CD14-positive monocyte (primary cell): ENCODE data around the gene ANKRD13B. TPM values are rescaled to one million over a fixed set of nuclear protein-coding genes. Genes with fewer than 3 reads are reported as not detected.
A peak's percentile ranks its signal among the peaks of the same experiment; 100 is the strongest.

ENCODE experiments used
- DNase-seq, 3 donors: peaks; one replicate each; pipeline ENCODE4 v3.0.0-alpha.2; 2011 to 2022
- H2AFZ ChIP-seq: 2 replicates; pipeline ENCODE4 v1.6.0; 2012; ENCODE audit warnings: mild to moderate bottlenecking, low read depth, low read length, inconsistent platforms; ENCODE audit not compliant: insufficient read depth, poor library complexity, severe bottlenecking
- H3K27ac ChIP-seq, 2 donors: 1 replicate in 1 of 2; 2 replicates in 1 of 2; pipeline ENCODE4 v1.5.1; 2012 to 2013; ENCODE audit warnings: low read length in 2 of 2, control low read depth in 1 of 2, inconsistent platforms in 1 of 2, low read depth in 1 of 2, mild to moderate bottlenecking in 1 of 2
- H3K27me3 ChIP-seq, 2 donors: one replicate each; pipeline versions ENCODE4 v1.6.0 to v1.6.1; 2011 to 2013; ENCODE audit warnings: low read length in 2 of 2; ENCODE audit not compliant: control insufficient read depth in 2 of 2, insufficient read depth in 2 of 2
- H3K36me3 ChIP-seq, 2 donors: replicated peaks in 1 of 2; 1 replicate in 1 of 2; 2 replicates in 1 of 2; pipeline versions ENCODE4 v1.5.1 to v1.6.1; 2012 to 2013; ENCODE audit warnings: low read length in 2 of 2, control low read depth in 1 of 2, inconsistent platforms in 1 of 2, mild to moderate bottlenecking in 1 of 2; ENCODE audit not compliant: insufficient read depth in 2 of 2, control insufficient read depth in 1 of 2
- H3K4me1 ChIP-seq, 2 donors: 1 replicate in 1 of 2; 2 replicates in 1 of 2; pipeline versions ENCODE4 v1.5.1 to v1.6.1; 2012 to 2013; ENCODE audit warnings: low read length in 2 of 2, control low read depth in 1 of 2, inconsistent platforms in 1 of 2, mild to moderate bottlenecking in 1 of 2, moderate library complexity in 1 of 2; ENCODE audit not compliant: insufficient read depth in 2 of 2, control insufficient read depth in 1 of 2
- H3K4me2 ChIP-seq: replicated peaks from 2 replicates; pipeline ENCODE3; 2012; ENCODE audit warnings: low read length, moderate library complexity, mild to moderate bottlenecking; ENCODE audit not compliant: poor library complexity, severe bottlenecking; ENCODE audit errors: extremely low read depth
- H3K4me3 ChIP-seq, 3 experiments: fragments of 200-600 bp in 1 of 3; sonication (generic) in 1 of 3; replicated peaks in 1 of 3; 1 replicate in 2 of 3; 2 replicates in 1 of 3; pipeline ENCODE4 v1.5.1; 2011 to 2013; ENCODE audit warnings: low read length in 3 of 3, mild to moderate bottlenecking in 3 of 3, control low read depth in 2 of 3, low read depth in 2 of 3, inconsistent platforms in 1 of 3, moderate library complexity in 1 of 3
- H3K79me2 ChIP-seq: 2 replicates; pipeline ENCODE4 v1.6.0; 2012; ENCODE audit warnings: mild to moderate bottlenecking, control low read depth, inconsistent platforms, low read length, moderate library complexity; ENCODE audit not compliant: insufficient read depth
- H3K9ac ChIP-seq: 2 replicates; pipeline ENCODE4 v1.6.0; 2017; ENCODE audit warnings: low read length, mild to moderate bottlenecking; ENCODE audit not compliant: insufficient read depth, poor library complexity, severe bottlenecking
- H3K9me3 ChIP-seq, 2 donors: replicated peaks in 1 of 2; 1 replicate in 1 of 2; 2 replicates in 1 of 2; pipeline versions ENCODE4 v1.5.1 to v1.6.1; 2012 to 2013; ENCODE audit warnings: low read length in 2 of 2, control low read depth in 1 of 2; ENCODE audit not compliant: control insufficient read depth in 1 of 2, insufficient read depth in 1 of 2
- H4K20me1 ChIP-seq: 2 replicates; pipeline ENCODE4 v1.6.0; 2012; ENCODE audit warnings: mild to moderate bottlenecking, low read length, control low read depth, moderate library complexity; ENCODE audit not compliant: insufficient read depth
- H3K27ac Mint-ChIP-seq, 7 donors: one replicate each; pipeline ENCODE4 v1.8.0; 2020; ENCODE audit warnings: mild to moderate bottlenecking in 7 of 7, mixed read lengths in 7 of 7, moderate library complexity in 6 of 7, inconsistent platforms in 2 of 7
- H3K27me3 Mint-ChIP-seq, 3 donors: one replicate each; pipeline ENCODE4 v1.8.0; 2021 to 2022; ENCODE audit warnings: low read depth in 3 of 3, mild to moderate bottlenecking in 3 of 3, mixed read lengths in 3 of 3, moderate library complexity in 3 of 3, inconsistent platforms in 1 of 3
- H3K36me3 Mint-ChIP-seq, 2 donors: one replicate each; pipeline ENCODE4 v1.8.0; 2020; ENCODE audit warnings: mixed read lengths in 2 of 2, inconsistent platforms in 1 of 2, mild to moderate bottlenecking in 1 of 2
- H3K4me1 Mint-ChIP-seq: one replicate; pipeline ENCODE4 v1.8.0; 2020; ENCODE audit warnings: mild to moderate bottlenecking, mixed read lengths
- H3K4me3 Mint-ChIP-seq, 2 donors: one replicate each; pipeline ENCODE4 v1.8.0; 2020; ENCODE audit warnings: mild to moderate bottlenecking in 2 of 2, mixed read lengths in 2 of 2, moderate library complexity in 1 of 2
- H3K9me3 Mint-ChIP-seq, 7 donors: one replicate each; pipeline ENCODE4 v1.8.0; 2020 to 2022; ENCODE audit warnings: mixed read lengths in 7 of 7, mild to moderate bottlenecking in 6 of 7, moderate library complexity in 6 of 7, inconsistent platforms in 2 of 7
- WGBS: methylation state at CpG from one replicate; pipeline ENCODE4 v1.1.5; 2013; ENCODE audit warnings: missing lambda C conversion rate; ENCODE audit not compliant: insufficient coverage; 5-methylcytosine and 5-hydroxymethylcytosine counted together
- intact Hi-C, 2 donors: fragments of 100-400 bp; cut with micrococcal nuclease; formaldehyde crosslinking; loops; one replicate each; pipeline versions ENCODE4 v1.15.0 to v1.15.1; 2023
- polyA plus RNA-seq, 3 donors: library from polyadenylated mRNA; depleted of rRNA in 1 of 3; unstranded in 2 of 3; stranded (reverse) in 1 of 3; fragments of 300-500 nt in 2 of 3; fragments of >200 nt in 1 of 3; fragmentation: Illumina TruSeq in 2 of 3; gene quantifications; 1 replicate in 2 of 3; 2 replicates in 1 of 3; pipeline ENCODE4 v1.2.3, GENCODE V29; 2012 to 2021
- TF ChIP-seq, protein P1 (sequence below): fragments of 200-600 bp; IDR thresholded peaks from one replicate; pipeline ENCODE4 v1.8.0; 2022; ENCODE audit warnings: antibody characterized with exemption, mild to moderate bottlenecking

The ANKRD13B gene
- polyA plus RNA-seq, 3 donors, result 0.37 TPM; not detected in 2

DNA sequence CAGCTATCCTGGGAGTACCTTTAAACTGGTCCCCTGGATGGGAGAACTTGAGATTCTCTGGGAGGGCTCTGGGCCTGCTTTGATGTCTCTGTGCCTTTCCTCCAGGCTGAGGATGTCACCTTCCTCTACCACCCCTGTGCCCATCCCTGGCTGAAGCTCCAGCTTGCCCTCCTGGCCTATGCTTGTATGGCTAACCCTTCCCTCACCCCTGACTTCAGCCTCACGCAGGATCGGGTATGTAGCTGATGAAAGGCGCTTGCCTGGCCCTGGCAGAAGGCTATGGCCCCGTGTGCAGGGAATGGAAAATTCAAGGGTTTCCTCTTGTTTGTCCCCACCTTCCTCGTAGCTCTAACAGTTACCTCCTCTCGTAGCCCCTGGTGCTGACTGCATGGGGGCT is 21.4 kb upstream of the ANKRD13B start:
- H4K20me1 ChIP-seq, result peaks cover 24% of the 10 kb centered on the region
- H3K79me2 ChIP-seq, result peaks cover 13% of the 10 kb centered on the region
- DNase-seq, result peak in 1 of 3 donors; percentile 2
- Mint-ChIP-seq H3K36me3 (peaks cover 33 to 45% of the 10 kb centered on the region in 2 donors), H3K4me3 (no peak overlapping the region), H3K9me3 (no peaks in the 10 kb centered on the region), H3K27ac (peak overlapping the region in 1 of 7 donors; percentile 35), H3K27me3 (peaks cover 0 to 2% (median 2%) of the 10 kb centered on the region in 3 donors), H3K4me1 (peaks cover 18% of the 10 kb centered on the region)
- no peak overlapping the region for H3K4me3 ChIP-seq
- WGBS, result 92% methylated on average over 6 of the region's 6 CpGs
- no peak overlapping the region for H3K4me2 ChIP-seq
- peaks cover 29 to 35% of the 10 kb centered on the region in 2 donors for H3K36me3 ChIP-seq
- H3K27ac ChIP-seq, result no peak overlapping the region
- H3K9me3 ChIP-seq, result no peaks in the 10 kb centered on the region
- peaks cover 14 to 31% of the 10 kb centered on the region in 2 donors for H3K4me1 ChIP-seq
- no peak overlapping the region for H2AFZ ChIP-seq
- intact Hi-C loops, result no loop called here
- TF ChIP-seq, protein P1, sequence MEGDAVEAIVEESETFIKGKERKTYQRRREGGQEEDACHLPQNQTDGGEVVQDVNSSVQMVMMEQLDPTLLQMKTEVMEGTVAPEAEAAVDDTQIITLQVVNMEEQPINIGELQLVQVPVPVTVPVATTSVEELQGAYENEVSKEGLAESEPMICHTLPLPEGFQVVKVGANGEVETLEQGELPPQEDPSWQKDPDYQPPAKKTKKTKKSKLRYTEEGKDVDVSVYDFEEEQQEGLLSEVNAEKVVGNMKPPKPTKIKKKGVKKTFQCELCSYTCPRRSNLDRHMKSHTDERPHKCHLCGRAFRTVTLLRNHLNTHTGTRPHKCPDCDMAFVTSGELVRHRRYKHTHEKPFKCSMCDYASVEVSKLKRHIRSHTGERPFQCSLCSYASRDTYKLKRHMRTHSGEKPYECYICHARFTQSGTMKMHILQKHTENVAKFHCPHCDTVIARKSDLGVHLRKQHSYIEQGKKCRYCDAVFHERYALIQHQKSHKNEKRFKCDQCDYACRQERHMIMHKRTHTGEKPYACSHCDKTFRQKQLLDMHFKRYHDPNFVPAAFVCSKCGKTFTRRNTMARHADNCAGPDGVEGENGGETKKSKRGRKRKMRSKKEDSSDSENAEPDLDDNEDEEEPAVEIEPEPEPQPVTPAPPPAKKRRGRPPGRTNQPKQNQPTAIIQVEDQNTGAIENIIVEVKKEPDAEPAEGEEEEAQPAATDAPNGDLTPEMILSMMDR, result no peak
- no peaks in the 10 kb centered on the region for H3K27me3 ChIP-seq
- H3K9ac ChIP-seq, result no peak overlapping the region

DNA sequence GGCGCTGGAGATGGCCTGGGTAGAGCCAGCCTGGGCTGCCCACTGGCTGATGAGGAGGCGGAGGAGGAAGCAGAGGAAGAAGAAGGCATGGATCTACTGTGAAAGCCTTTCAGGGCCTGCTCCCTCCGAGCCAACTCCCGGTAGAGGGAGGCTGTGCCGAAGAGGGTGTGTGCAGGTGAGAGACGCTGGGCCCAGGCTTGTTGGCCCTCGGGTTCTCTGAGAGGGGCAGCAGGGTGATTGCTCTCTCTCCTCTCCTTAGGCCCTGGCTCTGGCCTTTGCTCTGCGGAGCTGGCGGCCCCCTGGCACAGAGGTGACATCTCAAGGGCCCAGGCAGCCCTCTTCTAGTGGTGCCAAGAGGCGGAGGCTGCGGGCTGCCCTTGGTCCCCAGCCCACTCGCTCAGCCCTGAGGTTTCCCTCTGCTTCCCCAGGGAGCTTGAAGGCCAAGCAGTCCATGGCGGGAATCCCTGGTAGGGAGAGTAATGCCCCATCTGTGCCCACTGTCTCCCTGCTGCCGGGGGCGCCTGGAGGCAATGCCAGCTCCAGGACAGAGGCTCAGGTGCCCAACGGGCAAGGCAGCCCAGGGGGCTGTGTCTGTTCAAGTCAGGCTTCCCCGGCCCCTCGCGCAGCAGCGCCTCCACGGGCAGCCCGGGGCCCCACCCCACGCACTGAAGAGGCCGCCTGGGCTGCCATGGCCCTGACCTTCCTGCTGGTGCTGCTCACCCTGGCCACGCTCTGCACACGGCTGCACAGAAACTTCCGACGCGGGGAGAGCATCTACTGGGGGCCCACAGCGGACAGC is 20.9 kb upstream of the ANKRD13B start:
- H3K4me3 ChIP-seq, result peak overlapping the region in 1 of 3 experiments; percentile 36
- peak in 1 of 3 donors; percentile 11 for DNase-seq
- H3K4me2 ChIP-seq, result peak overlapping the region; percentile 65
- H3K27ac ChIP-seq, result no peak overlapping the region
- Mint-ChIP-seq H3K36me3 (peaks cover 34 to 51% of the 10 kb centered on the region in 2 donors), H3K4me3 (peak overlapping the region in 1 of 2 donors; percentile 64), H3K4me1 (peaks cover 18% of the 10 kb centered on the region), H3K27me3 (peaks cover 0 to 2% (median 2%) of the 10 kb centered on the region in 3 donors), H3K9me3 (no peaks in the 10 kb centered on the region), H3K27ac (no peak overlapping the region)
- intact Hi-C loops, result no loop called here
- H3K27me3 ChIP-seq, result no peaks in the 10 kb centered on the region
- peaks cover 35 to 41% of the 10 kb centered on the region in 2 donors for H3K36me3 ChIP-seq
- peaks cover 14 to 29% of the 10 kb centered on the region in 2 donors for H3K4me1 ChIP-seq
- 81% methylated on average over 28 of the region's 30 CpGs for WGBS
- no peak overlapping the region for H3K9ac ChIP-seq
- H3K79me2 ChIP-seq, result peaks cover 13% of the 10 kb centered on the region
- H4K20me1 ChIP-seq, result peaks cover 24% of the 10 kb centered on the region
- TF ChIP-seq, protein P1, result no peak
- H3K9me3 ChIP-seq, result no peaks in the 10 kb centered on the region
- no peak overlapping the region for H2AFZ ChIP-seq
